Measurements from ENCODE around the gene TNFAIP3.

Gene TNFAIP3

GRCh38 chr6:137907170-137907569 is 40.1 kb downstream of the TNFAIP3 start:
- in situ Hi-C loops (cut with MboI; ENCODE audit: low pct_unique_long_range_greater_than_20kb, low sequenced_read_pairs, unreplicated experiment), result no loop called here
- TF ChIP-seq CTCF (IDR thresholded peaks at IDR 0.05; ENCODE audit: extremely low read depth, insufficient read depth, missing control alignments), result no peak
- no peak for DNase-seq (ENCODE audit: low spot score)

GRCh38 chr6:137909533-137909932 is 42.5 kb downstream of the TNFAIP3 start:
- TF ChIP-seq CTCF (IDR thresholded peaks at IDR 0.05; ENCODE audit: extremely low read depth, insufficient read depth, missing control alignments), result no peak
- in situ Hi-C loops (cut with MboI; ENCODE audit: low pct_unique_long_range_greater_than_20kb, low sequenced_read_pairs, unreplicated experiment), result no loop called here
- no peak for DNase-seq (ENCODE audit: low spot score)

- no peak for DNase-seq (ENCODE audit: low spot score)
- in situ Hi-C loops (cut with MboI; ENCODE audit: low pct_unique_long_range_greater_than_20kb, low sequenced_read_pairs, unreplicated experiment), result no loop called here
- no peak for TF ChIP-seq CTCF (IDR thresholded peaks at IDR 0.05; ENCODE audit: extremely low read depth, insufficient read depth, missing control alignments)
Measured at GRCh38 chr6:137910424-137910834, 43.4 kb downstream of the TNFAIP3 start.

- no peak for DNase-seq (ENCODE audit: low spot score)
- in situ Hi-C loops (cut with MboI; ENCODE audit: low pct_unique_long_range_greater_than_20kb, low sequenced_read_pairs, unreplicated experiment), result no loop called here
- no peak for TF ChIP-seq CTCF (IDR thresholded peaks at IDR 0.05; ENCODE audit: extremely low read depth, insufficient read depth, missing control alignments)
Measured at GRCh38 chr6:137910843-137911456, 43.9 kb downstream of the TNFAIP3 start.

GRCh38 chr6:137911675-137912191 is 44.7 kb downstream of the TNFAIP3 start:
- in situ Hi-C loops (cut with MboI; ENCODE audit: low pct_unique_long_range_greater_than_20kb, low sequenced_read_pairs, unreplicated experiment), result no loop called here
- TF ChIP-seq CTCF (IDR thresholded peaks at IDR 0.05; ENCODE audit: extremely low read depth, insufficient read depth, missing control alignments), result no peak
- DNase-seq (ENCODE audit: low spot score), result no peak

GRCh38 chr6:137912813-137913212 is 45.8 kb downstream of the TNFAIP3 start:
- in situ Hi-C loops (cut with MboI; ENCODE audit: low pct_unique_long_range_greater_than_20kb, low sequenced_read_pairs, unreplicated experiment), result no loop called here
- TF ChIP-seq CTCF (IDR thresholded peaks at IDR 0.05; ENCODE audit: extremely low read depth, insufficient read depth, missing control alignments), result no peak
- DNase-seq (ENCODE audit: low spot score), result no peak
